Activated CD4-positive, CD25-positive, alpha-beta regulatory T cell treated with anti-CD3 and anti-CD28 coated beads, Interleukin-2, amount 50 U/mL, for 16 hours (primary cell): ENCODE results near the gene FAM229B.
"Not testable (repeated sequence)": the region's sequence is repeated elsewhere in the genome, so short reads cannot be mapped to it uniquely, and the experiment has no call there.

Source experiments
- DNase-seq: peaks from one replicate; pipeline ENCODE4 v3.0.0-alpha.2; 2020; ENCODE audit warnings: low read depth, low spot score

FAM229B gene

GRCh38 chr6:112062966-112063365 lies 24.4 kb upstream of the FAM229B start:
- DNase-seq, result no peak

- no peak for DNase-seq
Observed at GRCh38 chr6:112065426-112065986, 21.9 kb upstream of the FAM229B start.

DNA sequence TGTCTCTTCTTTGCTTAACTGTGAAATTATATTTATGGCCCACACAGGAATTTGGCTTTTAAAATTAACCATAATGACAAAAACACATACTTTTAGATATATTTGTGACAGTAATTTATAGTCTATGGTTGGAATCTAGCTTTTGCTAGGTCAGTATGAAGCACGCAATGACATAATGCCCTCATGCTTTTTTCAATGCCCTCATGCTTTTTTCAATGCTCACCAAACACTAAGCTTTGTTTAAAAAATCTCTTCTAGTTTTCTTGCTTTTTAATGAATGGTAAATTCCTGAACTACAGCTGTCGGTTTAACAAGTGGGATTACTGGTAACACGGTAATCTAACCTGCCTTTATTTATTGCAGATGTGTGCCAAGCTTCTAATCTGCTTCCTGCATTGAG lies 20.8 kb upstream of the FAM229B start:
- DNase-seq, result no peak

- no peak for DNase-seq
Observed at GRCh38 chr6:112081569-112081968, 5.8 kb upstream of the FAM229B start.

DNA sequence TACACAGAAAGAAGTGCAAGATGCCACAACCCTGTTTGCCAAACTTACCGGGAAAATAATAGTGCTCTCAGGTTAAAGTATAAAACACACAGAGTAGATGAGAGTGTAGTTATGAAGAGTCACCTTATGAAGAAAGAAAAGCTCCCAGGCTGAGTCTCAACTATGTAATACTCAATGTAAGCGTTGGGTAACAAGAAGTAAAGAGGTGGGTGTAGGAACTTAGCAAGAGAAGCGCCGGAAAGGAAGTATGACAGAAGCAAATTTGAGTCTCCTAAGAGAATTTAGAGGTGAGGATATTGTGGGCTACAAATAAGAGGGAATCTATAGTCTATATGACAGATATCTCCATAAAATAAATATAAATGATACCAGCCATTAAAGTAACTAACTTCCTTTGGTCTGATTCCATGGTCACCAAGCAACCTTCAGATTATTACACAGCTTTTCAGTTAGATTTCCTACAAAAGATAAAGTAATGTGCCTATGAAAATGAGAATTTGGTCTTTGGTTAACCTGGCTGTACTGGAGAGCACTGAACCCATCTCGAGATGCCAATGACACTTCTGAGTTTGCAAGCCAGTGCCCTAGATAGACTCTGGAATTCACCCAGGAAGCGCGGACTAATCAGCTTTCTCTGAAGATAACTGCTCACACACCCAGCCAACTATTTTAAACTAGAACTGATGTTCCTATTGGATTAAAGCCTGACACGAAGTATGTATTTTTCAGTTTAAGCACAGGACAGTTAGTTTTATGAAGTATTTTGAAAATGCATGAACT lies 1.9 kb upstream of the FAM229B start:
- no peak for DNase-seq

DNA sequence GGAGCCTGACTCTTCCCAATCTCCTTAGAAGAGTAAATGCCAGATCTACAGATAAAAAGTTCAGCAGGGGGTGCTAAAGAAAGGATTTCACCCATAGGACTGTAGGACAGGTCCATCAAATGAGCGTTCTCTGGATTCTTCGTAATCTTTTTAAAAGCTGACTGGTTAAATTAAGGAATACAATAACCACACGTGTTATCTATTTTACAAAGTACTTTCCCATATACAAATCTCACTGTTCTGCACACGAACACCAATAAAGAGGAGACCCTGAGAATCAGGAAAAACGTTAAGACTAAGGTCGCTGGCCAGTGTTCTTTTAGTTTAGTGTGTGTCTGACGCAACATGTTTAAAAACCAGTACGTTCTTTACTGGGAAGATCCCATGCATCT lies 651 bp upstream of the FAM229B start:
- no peak for DNase-seq

- DNase-seq, result no peak
Observed at GRCh38 chr6:112087916-112088315, 525 bp downstream of the FAM229B start.

GRCh38 chr6:112096901-112097300 lies 9.5 kb downstream of the FAM229B start:
- DNase-seq, result no peak

DNA sequence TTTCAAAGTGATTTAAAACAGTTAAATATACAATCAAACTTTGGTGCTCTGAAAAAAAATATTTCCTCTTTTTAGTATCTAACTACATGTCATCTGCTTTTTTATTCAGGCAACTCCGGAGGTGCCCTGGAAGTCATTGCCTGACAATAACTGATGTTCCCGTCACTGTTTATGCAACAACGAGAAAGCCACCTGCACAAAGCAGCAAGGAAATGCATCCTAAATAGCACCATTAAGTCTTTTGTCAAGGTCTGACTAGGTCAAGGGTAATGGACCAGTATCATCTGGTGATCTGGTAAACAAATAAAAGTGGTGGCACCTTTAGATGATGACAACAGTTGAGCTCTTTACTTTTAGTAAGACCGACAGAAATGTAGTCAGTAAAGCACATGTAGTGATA lies 13.2 kb downstream of the FAM229B start:
- DNase-seq, result no peak

DNA sequence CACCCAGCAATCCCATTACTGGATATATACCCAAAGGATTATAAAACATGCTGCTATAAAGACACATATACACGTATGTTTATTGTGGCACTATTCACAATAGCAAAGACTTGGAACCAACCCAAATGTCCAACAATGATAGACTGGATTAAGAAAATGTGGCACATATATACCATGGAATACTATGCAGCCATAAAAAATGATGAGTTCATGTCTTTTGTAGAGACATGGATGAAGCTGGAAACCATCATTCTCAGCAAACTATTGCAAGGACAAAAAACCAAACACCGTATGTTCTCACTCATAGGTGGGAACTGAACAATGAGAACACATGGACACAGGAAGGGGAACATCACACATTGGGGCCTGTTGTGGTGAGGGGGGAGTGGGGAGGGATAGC lies 18.6 kb downstream of the FAM229B start:
- not testable (repeated sequence) for DNase-seq

GRCh38 chr6:112106562-112106961 lies 19.2 kb downstream of the FAM229B start:
- no peak for DNase-seq

- DNase-seq, result no peak
Observed at GRCh38 chr6:112109262-112109661, 21.9 kb downstream of the FAM229B start.

- no peak for DNase-seq
Observed at GRCh38 chr6:112113431-112113830, 26.0 kb downstream of the FAM229B start.

DNA sequence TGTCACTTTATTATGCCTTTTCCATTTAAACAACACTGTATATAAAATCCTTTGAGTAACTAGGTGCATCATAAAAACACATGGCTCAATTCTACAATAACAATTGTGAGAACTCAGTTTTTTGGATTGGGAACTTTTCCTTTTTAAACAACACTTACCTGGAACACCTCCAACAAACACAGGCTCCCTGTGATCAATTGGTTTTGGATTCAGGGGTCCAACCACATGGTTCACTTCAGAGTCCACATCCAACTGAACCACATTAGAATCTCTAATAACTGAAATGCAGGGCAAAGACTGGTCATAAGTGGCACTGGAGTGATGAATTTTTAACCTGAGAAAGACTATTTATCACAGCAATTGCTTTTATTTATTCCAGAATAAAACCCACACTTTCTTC lies 26.5 kb downstream of the FAM229B start:
- no peak for DNase-seq

DNA sequence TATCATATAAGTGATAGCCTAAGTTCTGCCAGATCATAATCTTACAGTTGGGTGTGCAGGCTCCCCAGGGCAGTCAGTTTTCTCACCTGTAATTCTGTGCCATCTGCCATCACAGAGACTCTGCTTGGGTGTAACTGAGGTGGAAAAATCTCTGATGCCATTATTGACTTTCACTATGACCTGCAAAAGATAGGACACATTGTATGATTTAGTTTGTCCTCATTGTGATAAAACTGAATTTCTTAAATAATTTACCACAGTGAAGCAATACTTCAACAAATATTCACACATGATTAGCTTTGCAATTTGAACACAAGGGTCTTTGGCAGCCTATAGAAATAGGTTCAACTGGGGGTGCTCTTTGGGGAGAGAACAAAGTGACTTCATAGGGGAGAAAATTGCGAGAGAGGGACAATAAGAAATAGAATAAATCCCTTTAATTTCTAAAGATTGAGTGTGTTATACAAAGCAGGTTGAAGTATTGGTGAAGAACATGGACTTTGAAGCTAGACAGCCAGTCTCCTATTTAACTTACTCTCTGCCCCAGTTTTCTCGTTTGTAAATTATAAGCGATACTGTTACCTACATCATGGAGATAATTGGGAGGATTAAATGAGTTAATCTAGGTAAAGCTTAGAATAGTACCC lies 27.3 kb downstream of the FAM229B start:
- no peak for DNase-seq

- DNase-seq, result no peak
Observed at GRCh38 chr6:112116221-112116620, 28.8 kb downstream of the FAM229B start.

GRCh38 chr6:112117554-112117953 lies 30.2 kb downstream of the FAM229B start:
- DNase-seq, result no peak

DNA sequence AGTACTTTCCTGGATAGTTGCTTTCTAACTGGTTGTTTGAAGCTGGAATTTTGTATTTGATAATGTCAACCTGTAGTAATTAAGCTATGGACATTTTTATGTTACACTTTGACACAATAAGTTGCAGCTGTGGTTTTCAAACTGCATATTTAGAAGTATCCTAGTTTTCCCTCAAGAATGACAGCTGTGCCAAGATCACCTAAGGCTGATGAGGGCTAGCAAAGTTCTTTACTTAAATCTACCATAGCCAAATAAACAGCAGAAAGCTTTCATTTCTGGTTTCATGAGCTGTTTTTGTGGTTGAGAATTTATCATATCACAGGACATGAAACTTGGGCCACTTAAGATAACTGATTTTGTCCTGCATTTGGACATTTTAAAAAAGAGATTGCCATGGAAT lies 30.6 kb downstream of the FAM229B start:
- no peak for DNase-seq

- no peak for DNase-seq
Observed at GRCh38 chr6:112122756-112123155, 35.4 kb downstream of the FAM229B start.

DNA sequence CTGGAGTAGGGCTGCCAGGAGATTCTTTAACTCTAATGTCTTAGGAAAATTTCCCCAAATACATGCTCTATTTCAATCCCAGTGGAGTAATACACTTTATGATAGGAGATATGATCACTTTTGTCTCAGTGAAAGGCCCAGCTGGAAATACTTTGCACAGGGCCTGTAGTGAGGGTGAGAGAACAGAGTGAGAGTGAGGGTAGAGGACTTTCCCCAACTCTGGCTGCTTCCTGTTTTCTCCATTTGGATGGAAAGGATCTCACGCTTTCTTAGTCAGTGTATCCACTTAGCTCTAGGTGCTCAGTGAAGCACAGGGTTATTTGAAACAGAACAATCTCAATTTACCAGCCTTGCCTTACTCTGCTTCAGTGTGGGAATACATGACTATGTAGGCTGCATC lies 36.6 kb downstream of the FAM229B start:
- DNase-seq, result no peak

DNA sequence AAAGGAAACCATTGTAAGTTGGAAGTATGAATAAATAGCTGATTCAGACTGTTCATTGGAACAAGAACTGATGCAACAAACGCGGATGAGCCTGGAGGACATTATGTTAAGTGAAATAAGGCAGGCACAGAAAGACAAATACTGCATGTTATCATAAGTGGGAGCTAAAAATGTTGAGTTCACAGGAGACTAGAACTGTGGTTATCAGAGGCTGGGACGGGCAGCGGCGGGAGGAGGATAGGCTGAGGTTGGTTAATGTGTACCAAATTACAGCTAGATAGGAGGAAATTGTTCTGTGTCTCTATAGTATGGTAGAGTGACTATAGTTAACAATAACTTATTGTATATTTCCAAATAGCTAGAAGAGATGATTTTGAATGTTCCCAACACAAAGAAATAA lies 40.8 kb downstream of the FAM229B start:
- no peak for DNase-seq

DNA sequence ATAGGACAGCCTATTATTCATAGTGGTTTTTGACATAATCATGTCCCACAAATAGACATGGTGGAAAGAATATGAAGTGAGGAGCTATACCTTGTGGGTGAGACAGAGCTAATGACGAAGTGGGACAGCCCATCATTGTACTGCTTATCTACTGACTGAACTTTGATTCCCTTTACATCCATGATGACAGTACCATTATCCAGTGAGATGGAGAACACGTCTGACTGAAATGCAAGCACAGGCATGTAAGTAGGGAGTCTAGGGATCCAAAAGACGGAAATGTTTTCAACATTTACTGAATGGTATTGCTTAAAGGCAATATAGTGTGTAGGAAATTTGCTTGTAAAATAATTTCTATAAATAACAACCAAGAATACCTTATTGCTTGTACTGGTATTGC lies 43.5 kb downstream of the FAM229B start:
- DNase-seq, result no peak

DNA sequence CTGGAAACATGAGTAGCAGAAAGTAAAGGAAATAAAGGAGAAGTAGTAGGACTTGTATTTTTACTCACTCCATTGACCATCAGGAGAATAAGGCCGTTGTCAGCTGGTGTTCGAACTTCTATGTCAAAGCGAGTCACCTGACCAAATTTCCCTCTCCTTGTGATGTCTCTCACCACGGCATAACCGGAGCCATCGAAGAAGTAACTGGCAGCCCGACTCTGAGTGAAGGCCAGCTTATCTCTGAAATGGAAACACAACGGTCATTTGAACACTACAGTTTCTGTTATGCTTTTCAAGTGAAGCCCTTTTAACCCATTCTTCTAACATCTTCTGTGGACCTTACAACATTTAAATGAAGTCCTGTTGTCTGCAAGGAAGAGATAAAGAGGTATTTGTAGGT lies 51.7 kb downstream of the FAM229B start:
- no peak for DNase-seq
